Airway epithelial cell (primary cell): ENCODE data around the gene ETDC. TPM values are rescaled to one million over a fixed set of nuclear protein-coding genes. Genes with fewer than 3 reads are reported as not detected.

ENCODE experiments used
- total RNA-seq: library from RNA; depleted of rRNA; stranded (reverse); fragments of >200 nt; gene quantifications from 2 replicates; pipeline ENCODE4 v1.2.3, GENCODE V29; 2015

The ETDC gene
- not detected in 2 replicates for total RNA-seq

GRCh38 chrX:135309430-135309923, at the start of gene ETDC:
TSS of gene ETDC (plus strand) at chrX:135309480. CDS start at chrX:135309480, 0 bp downstream.

Other genes starting within 250 kb of the ETDC start
- 1.3 and 1.8 TPM in 2 replicates for gene SMIM10L2B, start 210.8 kb upstream of the ETDC start, total RNA-seq
- gene ETDB, start 189.0 kb upstream of the ETDC start, total RNA-seq, result not detected in 2 replicates
- gene CT55, start 138.1 kb upstream of the ETDC start, total RNA-seq, result not detected in 2 replicates
- not detected in 2 replicates for gene ETDA, start 57.4 kb upstream of the ETDC start, total RNA-seq
- 2.0 and 2.5 TPM in 2 replicates for gene ZNF75D, start 34.6 kb downstream of the ETDC start, total RNA-seq
- 1.7 and 3.9 TPM in 2 replicates for gene ZNF449, start 35.3 kb downstream of the ETDC start, total RNA-seq
- gene SMIM10L2A, start 112.5 kb downstream of the ETDC start, total RNA-seq, result 1.5 and 2.5 TPM in 2 replicates
- 3.9 and 5.4 TPM in 2 replicates for gene INTS6L, start 211.2 kb downstream of the ETDC start, total RNA-seq